GM18502 (cell line): ENCODE data around the gene PAK6.

Source experiments
- ATAC-seq: cut with Tn5 transposase; IDR thresholded peaks from one replicate; pipeline ENCODE4 v1.9.1; 2021; ENCODE audit warnings: mild to moderate bottlenecking; ENCODE audit not compliant: unreplicated experiment, poor library complexity

The PAK6 gene

DNA sequence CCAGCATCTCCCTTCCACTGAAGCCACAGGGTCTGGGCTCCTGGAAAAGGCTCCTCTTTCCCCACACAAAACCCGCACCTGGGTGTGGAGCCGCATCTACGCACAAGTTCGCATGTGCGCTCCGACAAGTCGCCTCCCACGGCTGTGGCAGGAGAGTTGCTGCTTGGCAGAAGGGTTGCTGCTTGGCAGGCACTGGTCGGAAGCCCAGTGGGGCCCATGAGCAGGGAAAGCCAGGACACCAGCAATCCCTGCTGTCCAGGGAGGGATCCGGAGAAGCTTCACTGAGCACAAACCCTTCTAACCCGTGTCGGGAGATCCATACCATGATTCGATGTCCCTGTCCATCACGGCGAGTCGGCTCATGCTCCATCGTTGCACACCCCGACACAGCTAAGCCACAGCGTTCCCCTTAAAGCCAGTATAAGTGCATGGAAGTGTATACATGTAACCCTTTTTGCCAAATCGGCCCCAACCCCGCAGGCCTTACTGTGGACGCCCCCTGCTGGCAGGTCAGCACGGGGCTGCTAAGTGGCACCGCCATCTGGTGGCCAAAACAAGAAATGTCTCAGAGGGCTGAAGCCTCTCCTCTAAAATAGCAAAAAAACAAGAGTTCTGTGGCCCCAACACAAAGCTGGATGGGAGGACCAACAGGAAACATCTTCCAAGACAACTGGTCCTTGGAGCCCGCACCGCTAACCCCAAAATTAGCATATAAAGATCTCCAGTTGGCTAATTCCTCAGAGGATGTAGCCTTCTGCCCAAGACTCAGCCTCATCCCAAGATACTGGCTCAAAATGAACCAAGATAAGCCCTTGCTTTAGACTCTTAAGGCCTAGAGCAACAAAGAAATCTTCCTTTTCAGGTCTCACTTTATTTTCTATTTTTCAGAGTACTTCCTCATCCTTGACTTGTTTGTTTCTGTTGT is 35.7 kb downstream of the PAK6 start:
- no peak for ATAC-seq

DNA sequence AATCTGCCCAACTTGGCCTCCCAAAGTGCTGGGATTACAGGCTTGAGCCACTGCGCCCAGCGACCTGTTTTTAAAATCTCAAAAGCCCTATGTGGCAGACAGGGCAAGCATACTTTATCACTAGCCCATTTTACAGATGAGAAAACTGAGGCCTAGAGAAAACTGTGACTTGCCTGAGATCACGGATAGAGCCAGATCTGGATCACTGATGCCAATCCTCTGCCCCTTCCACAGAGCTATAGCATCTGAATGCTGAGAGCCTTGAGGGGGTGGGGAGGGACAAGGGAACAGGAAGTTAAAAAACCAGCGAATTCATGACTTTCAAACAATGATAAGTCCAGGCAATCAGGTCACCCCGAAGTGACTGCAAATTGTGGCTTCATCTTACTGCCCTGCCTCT is 36.7 kb downstream of the PAK6 start:
- ATAC-seq: no peak

DNA sequence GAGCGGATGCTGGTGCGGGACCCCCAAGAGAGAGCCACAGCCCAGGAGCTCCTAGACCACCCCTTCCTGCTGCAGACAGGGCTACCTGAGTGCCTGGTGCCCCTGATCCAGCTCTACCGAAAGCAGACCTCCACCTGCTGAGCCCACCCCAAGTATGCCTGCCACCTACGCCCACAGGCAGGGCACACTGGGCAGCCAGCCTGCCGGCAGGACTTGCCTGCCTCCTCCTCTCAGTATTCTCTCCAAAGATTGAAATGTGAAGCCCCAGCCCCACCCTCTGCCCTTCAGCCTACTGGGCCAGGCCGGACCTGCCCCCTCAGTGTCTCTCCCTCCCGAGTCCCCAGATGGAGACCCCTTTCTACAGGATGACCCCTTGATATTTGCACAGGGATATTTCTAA is 37.1 kb downstream of the PAK6 start:
- no peak for ATAC-seq

DNA sequence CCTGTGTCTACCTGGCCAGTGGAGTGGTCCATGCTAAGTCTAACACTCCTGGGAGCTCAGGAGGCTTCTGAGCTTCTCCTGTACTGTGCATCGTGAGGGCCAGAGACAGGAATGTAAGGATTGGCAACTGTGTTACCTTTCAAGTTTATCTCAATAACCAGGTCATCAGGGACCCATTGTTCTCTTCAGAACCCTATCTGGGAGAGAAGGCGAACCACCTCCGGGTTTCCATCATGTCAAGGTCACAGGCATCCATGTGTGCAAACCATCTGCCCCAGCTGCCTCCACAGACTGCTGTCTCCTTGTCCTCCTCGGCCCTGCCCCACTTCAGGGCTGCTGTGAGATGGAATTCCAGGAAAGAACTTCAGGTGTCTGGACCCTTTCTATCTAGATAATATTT is 38.1 kb downstream of the PAK6 start:
- ATAC-seq: no peak

DNA sequence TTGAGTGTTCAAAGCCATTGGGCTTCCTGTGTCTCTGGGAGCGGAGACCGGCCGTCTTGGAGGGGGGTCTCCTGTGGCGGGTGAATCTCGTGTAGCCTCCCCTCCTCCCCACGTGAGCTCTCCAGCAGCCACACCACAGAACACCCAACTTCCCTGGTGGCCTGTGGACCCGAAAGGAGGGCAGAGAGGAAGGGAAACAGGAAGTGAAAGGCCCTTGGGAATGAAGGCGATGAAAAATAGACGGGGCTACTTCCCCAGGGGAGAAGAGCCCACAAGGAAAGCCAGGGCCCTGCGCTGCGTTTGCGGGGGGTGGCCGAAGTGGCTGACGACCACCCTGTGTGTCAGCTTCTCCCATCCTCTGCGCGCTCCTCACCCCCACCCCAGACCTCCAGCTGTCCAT is 38.6 kb downstream of the PAK6 start:
- no peak for ATAC-seq

DNA sequence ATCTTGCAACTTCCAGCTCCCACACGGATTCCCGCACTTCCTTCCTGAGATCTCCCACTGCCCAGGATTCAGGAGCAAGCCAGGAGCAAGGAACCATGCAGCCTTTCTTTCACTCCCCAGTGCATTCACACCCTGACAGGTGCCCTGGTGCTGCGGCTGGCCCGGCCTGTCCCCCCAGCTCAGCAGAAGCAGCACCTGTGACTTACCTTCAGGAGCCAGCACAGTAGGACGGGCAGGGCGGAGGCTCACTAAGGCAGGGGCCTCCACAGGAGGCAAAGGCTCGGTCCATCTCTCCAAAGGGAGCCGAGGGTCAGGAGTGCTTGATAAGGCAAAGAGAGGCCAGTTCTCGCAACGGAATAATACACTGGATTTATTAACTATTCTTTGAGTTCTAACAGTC is 39.2 kb downstream of the PAK6 start:
- ATAC-seq: no peak

DNA sequence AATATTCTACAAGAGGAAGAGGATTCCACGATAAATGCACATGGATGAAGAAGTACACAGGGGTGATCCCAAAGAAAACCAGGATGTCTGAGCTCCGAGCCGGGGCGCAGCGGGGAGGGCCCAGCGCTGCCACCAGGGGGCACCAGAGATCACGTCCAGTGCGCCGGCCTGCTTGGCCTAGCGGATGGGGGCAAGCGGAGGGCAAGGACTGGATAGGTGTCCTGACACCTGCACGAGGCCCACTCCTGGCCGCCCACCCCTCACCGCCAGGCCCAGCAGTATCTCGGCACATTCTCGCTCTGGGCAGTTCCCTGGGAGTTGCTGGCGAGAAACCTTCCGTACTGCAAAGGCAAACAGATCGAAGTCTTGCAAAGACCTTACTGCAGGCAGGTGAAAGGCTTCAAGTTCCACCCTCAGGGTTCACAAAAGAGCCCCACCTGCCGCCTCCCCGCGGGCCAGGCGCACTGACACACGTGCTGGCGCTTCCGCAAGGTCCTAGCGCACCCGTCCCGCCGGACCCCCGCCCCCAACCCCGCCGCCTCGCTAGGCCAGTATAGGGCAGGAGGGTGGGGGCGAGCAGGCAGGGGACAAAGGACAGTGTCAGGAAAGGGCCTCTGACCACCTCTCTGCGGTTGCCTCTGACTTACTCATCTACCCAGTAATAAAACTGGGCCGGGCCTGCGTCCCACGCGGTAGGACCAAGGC is 40.7 kb downstream of the PAK6 start:
- no peak for ATAC-seq

DNA sequence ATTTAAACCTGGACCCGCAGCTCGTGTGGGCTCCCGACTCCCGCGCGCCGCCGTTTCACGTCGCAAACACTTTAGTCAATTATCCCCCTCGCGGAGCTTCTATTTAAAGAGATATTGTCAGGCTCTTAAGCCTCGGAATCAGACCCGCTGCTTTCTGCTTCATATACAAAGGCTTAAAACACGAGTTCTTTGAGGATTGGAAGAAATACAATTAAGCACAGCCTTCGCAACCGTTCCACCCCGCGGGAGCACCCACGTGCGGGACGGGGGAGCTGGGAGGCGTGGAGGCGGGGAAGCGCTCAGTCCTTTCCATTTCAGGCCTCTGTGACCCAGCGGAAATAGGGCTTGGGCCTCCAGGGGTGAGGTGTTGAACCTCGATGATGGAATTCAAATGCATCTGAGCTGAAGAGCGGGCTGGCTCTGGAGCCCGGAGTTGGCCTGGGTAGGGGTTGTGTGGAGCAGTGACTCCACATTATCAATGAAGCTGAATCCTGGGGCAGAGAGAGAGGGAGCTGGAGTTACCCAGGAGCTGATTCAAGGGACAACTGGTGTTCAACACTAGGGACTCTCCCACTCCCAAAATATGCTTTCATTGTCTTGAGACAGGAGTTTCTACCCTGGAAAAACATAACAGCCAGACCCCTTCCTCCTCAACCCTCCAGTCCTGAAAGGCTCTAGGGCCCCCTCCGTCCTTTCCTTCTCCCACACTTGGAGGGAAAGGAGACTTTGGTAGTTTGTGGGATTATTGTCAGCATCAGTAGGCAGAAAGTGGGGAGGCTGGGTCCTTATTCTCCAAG is 41.6 kb downstream of the PAK6 start:
- ATAC-seq: no peak

DNA sequence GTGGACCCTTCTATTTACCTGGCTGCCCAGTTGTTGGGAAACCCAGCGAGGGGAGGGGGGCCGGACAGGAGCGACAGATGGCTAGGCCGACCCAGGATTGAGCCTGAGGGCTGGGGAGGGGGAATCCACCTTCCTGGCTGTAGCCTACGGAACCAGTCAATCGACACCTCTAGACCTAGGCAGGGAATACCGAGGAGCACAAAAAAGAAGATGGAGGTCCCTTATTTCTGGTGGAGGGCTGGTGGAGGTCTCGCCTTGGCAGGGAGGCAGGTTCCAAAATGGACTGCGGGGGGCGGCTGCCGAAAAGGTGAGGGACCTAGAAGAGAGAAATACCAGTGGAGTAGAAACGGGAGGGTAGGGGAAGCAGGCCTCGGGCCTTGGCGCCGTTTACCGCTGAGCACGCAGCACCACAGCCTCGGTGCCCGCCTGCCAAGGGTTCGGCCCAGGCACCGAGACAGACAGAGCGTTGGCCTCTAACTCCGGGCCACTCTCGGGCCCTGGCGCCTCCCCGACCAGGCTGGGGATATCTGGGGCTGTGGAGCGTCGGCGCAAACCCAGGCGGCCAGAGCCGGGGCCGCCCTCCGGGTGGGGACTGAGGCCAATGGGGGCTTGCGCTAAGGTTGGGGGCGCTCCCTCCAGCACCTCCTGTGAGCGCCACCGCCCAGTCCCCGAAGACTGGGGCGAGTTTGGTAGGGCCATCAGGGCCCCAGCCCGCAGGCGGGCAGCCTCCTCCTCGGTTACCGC is 42.4 kb downstream of the PAK6 start:
- no peak for ATAC-seq

DNA sequence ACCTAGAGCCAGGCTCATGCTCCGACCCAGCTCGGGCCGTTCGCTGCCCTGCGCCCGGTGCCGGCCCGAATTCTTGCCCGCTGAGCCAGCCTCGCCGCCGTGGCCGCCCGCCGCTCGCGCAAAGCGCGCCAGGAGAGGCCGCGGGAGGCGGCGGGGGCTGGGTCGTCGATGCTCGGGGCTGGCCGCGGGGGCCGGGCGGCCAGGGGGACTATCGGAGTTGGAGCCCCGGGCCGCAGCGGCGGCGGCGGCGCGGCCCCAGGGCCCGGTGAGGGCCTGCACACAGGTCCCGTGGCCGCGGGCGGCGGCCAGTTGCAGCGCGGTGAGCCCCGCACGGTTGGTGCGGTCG is 42.9 kb downstream of the PAK6 start:
- no peak for ATAC-seq

DNA sequence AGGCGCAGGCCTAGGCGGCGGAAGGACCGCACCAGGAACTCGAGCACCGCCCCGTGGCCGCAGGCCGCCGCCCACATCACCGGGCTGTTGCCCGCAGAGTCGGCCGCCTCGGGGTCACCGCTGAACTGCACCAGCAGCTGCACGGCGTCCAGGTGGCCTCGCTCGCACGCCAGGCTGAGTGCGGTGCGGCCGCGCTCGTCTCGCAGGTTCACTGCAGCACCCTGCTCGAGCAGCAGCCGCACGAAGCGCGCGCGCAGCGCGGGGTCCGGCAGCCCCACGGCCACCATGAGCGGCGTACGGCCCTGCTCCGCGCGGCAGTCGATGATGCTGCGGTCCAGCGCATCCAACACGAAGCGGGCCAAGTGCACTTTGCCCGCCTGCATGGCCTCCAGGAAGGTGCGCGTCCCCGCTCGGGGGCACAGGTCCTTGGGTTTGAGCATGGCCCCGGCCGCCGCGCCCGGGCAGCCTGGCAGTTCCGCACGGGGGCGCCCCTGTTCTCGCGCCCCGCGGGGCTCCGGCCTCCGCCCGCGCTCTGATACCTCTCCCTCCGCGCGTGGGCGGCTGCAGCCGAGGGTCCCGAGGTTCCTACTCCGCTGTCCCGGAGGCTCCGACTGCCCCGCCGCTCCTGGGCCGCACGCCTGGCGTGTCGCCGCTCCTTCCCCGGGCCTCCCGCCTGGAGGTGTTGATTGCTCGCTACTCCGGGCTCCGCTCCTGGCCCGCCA is 43.4 kb downstream of the PAK6 start:
- ATAC-seq: no peak

DNA sequence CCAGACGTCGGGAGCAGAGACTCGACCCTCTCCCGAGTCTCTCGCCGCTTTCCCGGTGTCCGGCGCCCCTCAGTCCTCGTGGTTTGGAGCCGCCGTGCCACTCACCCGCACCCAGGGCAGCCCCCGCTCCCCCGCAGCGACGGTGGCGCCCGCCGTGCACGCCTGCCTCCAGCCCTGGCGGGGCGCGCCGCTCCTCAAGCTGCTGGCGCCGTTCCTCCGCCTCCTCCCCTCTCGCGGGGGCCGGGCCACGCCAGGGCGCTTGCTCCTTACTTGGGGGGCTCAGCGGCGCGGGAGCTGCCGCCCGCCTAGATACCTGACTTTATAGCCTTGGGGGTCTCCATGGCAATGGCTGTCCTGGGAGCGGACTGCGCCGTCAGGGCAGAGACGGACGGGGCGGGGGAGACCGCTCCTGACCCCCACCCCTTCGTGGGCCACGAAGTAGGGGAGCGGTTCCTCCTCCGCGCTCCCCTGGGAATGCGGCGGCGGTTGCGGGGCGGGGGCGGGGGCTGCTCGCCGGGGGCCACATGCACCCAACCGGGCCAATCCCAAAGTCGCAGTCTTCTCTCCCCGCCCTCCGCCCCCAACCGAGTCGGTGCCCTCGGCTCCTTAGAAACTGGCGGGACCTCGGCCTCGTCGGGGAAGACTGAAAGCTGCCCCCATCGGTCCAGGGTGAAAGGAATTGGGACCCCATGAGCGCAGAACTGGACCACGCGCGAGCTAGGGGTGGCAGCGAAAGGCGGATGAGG is 44.2 kb downstream of the PAK6 start, which contains the start of gene ANKRD63:
Gene ANKRD63, minus strand, starts transcription at position 196 of the 746 bp plus-strand sequence. CDS start 478 bp downstream, outside the sequence.
- ATAC-seq: no peak

DNA sequence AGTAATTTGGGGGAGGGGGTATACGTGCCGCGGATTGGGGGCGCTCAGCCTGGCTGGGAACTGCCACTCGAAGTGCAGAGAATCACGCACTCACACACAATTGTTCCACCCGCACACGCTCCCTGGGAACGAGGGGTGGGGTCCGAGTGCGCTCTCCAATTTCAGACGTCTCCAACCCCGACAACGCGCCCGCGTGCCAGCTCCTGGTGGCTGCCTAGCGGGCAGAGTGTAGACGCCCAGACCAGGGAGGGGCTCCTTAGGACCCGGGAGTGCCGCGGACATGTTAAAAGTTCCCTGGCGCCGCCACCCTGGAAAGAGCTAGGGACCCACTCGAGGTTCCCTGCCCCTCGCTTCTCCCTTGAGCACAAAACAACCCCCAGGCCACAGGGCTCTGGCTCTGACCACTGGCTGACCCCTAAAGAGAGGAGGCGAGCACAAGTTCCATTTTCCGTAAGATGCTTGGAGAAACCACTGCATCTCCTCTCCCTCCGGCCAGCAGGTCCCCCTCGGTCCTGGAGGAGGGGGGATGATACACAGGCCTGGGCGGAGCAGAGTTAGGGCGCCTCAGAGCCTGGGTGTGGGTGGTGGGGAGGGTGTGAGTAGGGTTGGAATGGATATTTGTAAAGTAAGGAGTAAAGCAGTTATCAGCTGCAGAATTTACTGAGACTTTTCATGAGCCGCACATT is 44.9 kb downstream of the PAK6 start:
- no peak for ATAC-seq

DNA sequence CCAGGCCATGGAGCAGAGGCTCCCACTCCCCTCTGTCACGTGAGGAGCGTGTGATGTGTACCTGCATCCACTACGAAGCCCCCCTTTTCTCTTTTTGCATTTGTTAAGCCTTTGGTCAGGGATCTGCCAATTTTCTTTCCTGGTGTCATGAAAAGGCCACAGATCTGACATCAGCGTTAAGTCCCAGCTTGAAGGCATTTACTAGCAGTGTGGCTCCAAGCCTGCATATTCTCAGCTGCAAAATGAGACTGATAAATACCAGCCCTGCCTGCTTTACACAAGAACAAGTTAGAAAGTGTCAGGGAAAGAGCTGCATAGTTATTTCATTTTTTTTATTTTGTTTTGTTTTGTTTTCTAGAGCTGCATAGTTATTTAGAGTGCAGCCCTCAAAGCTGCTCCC is 46.3 kb downstream of the PAK6 start:
- ATAC-seq: no peak

DNA sequence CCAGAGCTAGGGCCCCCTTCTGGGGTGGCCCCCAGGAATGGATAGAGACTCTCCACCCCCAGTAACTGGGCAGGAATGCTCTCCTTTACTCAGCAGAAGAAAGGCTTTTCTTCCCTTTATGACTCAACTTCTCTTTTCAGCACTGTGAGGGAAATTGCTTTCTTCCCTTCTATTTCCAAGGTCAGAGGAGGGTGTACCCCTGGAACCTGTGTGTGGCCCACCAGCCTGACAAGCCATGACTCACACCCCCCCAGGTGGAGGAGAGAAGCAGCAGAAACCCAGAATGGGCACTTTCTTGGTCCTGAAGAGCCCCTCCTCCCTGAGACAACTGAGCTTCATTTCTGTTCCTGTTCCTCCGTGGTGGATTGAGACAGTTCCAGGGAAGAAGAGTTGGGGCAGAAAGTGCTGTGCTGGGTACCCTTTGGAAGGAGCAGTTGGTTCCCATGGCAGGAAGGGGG is 46.7 kb downstream of the PAK6 start:
- no peak for ATAC-seq

DNA sequence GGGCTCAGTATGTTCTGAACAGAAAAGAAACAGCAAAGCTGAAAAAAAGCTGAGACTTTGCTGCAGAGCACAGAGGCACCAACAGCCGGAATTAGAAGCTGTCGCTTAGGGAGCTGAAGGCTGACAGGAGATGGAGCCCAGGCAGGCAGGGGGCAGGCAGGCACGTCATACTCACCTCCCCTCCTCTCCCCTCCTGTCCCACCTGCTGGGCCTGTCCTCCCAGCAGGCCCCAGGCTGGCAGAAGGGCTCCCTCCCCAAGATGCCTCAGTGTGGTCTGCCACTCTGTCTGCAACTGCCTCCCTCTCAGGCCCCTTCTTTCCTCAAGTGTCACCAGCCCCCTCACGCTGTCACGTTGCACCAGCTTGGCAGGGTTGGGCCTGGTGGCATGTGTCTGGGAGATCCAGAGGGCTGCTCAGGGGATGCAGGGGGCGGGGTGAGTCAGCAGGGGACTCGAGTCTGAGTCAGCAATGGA is 47.2 kb downstream of the PAK6 start:
- no peak for ATAC-seq

DNA sequence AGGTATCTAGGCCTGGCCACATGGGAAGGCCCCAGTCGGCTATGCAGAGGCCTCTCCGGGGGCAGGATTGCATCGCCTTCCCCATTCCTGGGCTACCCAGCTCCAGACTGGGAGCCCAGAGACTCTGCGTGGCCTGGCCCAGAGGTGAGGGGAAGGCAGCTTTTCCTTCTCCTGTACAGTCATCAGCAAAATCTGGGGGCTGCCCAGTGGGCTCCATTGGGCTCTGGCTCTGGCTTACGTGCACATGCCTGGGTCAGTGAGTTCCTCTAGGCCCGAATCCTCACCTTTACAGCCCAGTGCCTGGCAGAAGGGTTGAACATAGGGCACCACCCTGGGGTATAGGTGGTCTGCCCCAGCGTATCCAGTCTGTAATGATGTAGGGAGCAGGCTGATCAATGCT is 47.9 kb downstream of the PAK6 start:
- no peak for ATAC-seq

DNA sequence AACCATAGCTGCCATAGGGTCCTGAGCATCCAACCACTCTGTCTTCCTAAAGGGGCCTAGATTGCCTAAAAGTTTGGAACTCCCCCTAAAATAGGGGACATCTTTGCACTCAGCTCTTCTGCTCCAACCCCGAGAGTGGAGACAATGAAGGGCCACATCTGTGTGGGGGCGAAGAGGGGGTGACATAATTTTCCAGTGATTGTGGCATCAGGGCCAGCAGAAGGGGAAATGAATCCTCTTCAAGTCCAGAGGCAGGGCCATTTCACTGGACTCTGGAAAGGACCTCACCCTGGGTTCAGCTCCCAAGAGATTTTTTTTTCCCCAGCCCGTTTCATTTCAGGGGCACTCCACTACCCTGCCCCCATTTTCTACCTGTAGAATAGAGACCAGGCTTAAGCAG is 48.6 kb downstream of the PAK6 start:
- ATAC-seq: no peak
